Endodermal cell (in vitro differentiated cells): ENCODE results near the gene PRMT7. TPM values are rescaled to one million over a fixed set of nuclear protein-coding genes. Genes with fewer than 3 reads are reported as not detected.

Source experiments
- DNase-seq: peaks from one replicate; pipeline ENCODE4 v3.0.0-alpha.2; 2017
- H3K27ac ChIP-seq: 2 replicates; pipeline ENCODE4 v1.5.1; 2013; ENCODE audit warnings: mild to moderate bottlenecking, low read depth, low read length, moderate library complexity
- H3K27me3 ChIP-seq: 2 replicates; pipeline ENCODE4 v1.6.1; 2013; ENCODE audit warnings: mild to moderate bottlenecking, low read length, moderate library complexity; ENCODE audit not compliant: insufficient read depth, control insufficient read depth, poor library complexity, severe bottlenecking
- H3K36me3 ChIP-seq: 2 replicates; pipeline ENCODE4 v1.7.0; 2013; ENCODE audit warnings: mild to moderate bottlenecking, low read length, moderate library complexity; ENCODE audit not compliant: control insufficient read depth, insufficient read depth
- H3K4me1 ChIP-seq: one replicate; pipeline ENCODE4 v1.7.0; 2013; ENCODE audit warnings: low read length; ENCODE audit not compliant: control insufficient read depth, insufficient read depth
- H3K4me3 ChIP-seq: 2 replicates; pipeline ENCODE4 v1.5.1; 2013; ENCODE audit warnings: mild to moderate bottlenecking, low read length, moderate library complexity
- H3K9ac ChIP-seq: 2 replicates; pipeline ENCODE4 v1.6.1; 2013; ENCODE audit warnings: mild to moderate bottlenecking, low read length, moderate library complexity; ENCODE audit not compliant: poor library complexity, severe bottlenecking; ENCODE audit errors: extremely low read depth
- H3K9me3 ChIP-seq: 2 replicates; pipeline ENCODE4 v1.6.1; 2013; ENCODE audit warnings: mild to moderate bottlenecking, low read length, moderate library complexity; ENCODE audit not compliant: control insufficient read depth
- H3K27ac Mint-ChIP-seq: 2 replicates; pipeline ENCODE4 v1.8.0; 2020; ENCODE audit warnings: mixed read lengths
- H3K27me3 Mint-ChIP-seq: 2 replicates; pipeline ENCODE4 v1.8.0; 2021; ENCODE audit warnings: mild to moderate bottlenecking, mixed read lengths; ENCODE audit not compliant: insufficient read depth
- H3K36me3 Mint-ChIP-seq: 2 replicates; pipeline ENCODE4 v1.8.0; 2020; ENCODE audit warnings: low read depth, mixed read lengths
- H3K4me1 Mint-ChIP-seq: 2 replicates; pipeline ENCODE4 v1.8.0; 2020; ENCODE audit warnings: mixed read lengths
- H3K4me3 Mint-ChIP-seq: 2 replicates; pipeline ENCODE4 v1.8.0; 2020; ENCODE audit warnings: mild to moderate bottlenecking, moderate library complexity, mixed read lengths
- H3K9me3 Mint-ChIP-seq: 2 replicates; pipeline ENCODE4 v1.8.0; 2020; ENCODE audit warnings: mild to moderate bottlenecking, mixed read lengths
- WGBS, 2 experiments: methylation state at CpG; one replicate each; pipeline versions ENCODE4 v1.1.5 to v1.1.7; 2013; ENCODE audit warnings: missing lambda C conversion rate in 2 of 2, mixed read lengths in 1 of 2; ENCODE audit not compliant: insufficient coverage in 1 of 2, insufficient read length in 1 of 2; 5-methylcytosine and 5-hydroxymethylcytosine counted together
- total RNA-seq, 2 donors: library from RNA; stranded (reverse); fragmentation: NEBNext Ultra II Directional in 1 of 2; extraction: Animal tissue kit (Norgen Biotek cat#: 25700) in 1 of 2; gene quantifications; 2 replicates in 1 of 2; 3 replicates in 1 of 2; pipeline ENCODE4 v1.2.1, GENCODE V29; 2021
- TF ChIP-seq, protein P1 (sequence below): fragments of 200-600 bp; sonication (generic); conservative IDR thresholded peaks from 2 replicates; pipeline ENCODE4 v1.5.0; 2021; ENCODE audit warnings: antibody characterized with exemption, mild to moderate bottlenecking

The PRMT7 gene
- total RNA-seq, 2 donors from 2014 or later = 63.9 to 68.5 TPM

DNA sequence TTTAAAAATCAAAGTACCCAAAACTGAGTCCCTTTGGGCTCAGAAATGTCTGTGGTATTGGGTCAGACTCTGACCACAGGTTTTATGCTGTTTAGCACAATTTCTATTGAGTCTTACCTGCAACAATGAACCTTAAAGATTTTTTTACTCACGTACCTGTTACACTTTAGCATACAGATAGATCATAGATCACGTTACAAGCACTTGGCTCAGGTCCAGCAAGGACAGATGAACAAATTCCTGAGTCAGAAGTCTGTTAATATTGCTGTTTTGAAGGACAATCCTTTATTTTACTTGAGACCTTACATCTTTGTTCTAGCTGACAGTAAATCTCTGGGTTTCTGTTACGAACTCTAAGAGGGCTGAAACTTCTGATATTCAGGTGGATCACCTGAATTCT, 12.9 kb upstream of the PRMT7 start:
- Mint-ChIP-seq H3K4me1 (peaks cover 47% of the 10 kb centered on the region), H3K9me3 (no peaks in the 10 kb centered on the region), H3K27ac (no peak overlapping the region), H3K36me3 (peaks cover 58% of the 10 kb centered on the region), H3K4me3 (no peak overlapping the region), H3K27me3 (no peaks in the 10 kb centered on the region)
- H3K36me3 ChIP-seq = peaks cover 88% of the 10 kb centered on the region
- H3K4me1 ChIP-seq = peaks cover 26% of the 10 kb centered on the region
- DNase-seq = no peak
- no peak overlapping the region for H3K4me3 ChIP-seq
- 95 to 100% methylated on average over 3 of the region's 3 CpGs for WGBS, 2 experiments
- no peak overlapping the region for H3K9ac ChIP-seq
- H3K27me3 ChIP-seq = no peaks in the 10 kb centered on the region
- no peak overlapping the region for H3K27ac ChIP-seq
- no peaks in the 10 kb centered on the region for H3K9me3 ChIP-seq
- TF ChIP-seq, protein P1, sequence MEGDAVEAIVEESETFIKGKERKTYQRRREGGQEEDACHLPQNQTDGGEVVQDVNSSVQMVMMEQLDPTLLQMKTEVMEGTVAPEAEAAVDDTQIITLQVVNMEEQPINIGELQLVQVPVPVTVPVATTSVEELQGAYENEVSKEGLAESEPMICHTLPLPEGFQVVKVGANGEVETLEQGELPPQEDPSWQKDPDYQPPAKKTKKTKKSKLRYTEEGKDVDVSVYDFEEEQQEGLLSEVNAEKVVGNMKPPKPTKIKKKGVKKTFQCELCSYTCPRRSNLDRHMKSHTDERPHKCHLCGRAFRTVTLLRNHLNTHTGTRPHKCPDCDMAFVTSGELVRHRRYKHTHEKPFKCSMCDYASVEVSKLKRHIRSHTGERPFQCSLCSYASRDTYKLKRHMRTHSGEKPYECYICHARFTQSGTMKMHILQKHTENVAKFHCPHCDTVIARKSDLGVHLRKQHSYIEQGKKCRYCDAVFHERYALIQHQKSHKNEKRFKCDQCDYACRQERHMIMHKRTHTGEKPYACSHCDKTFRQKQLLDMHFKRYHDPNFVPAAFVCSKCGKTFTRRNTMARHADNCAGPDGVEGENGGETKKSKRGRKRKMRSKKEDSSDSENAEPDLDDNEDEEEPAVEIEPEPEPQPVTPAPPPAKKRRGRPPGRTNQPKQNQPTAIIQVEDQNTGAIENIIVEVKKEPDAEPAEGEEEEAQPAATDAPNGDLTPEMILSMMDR = no peak

DNA sequence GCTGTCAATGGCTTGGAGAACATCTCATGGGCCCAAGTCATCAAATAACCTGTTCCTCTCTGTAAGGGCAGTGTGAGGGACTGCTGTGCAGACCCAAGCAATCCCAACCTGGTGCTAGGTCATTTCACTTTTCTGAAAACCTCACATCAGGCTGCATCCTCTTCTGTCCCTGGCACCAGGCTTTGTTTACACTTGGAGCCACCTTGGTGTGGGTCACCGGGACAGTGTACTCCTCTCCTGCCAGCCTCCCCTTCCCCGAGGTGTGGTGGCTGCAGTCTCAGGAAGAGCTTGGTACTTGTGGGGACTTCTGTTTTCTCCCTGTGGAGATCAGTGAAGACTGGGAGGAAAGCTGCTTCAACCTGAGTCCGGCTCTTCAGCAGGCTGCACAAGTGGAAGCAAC, 12.5 kb upstream of the PRMT7 start:
- no peaks in the 10 kb centered on the region for H3K9me3 ChIP-seq
- WGBS, 2 experiments = 92 to 100% methylated on average over 1 to 3 of the region's 3 CpGs
- no peak overlapping the region for H3K9ac ChIP-seq
- DNase-seq = no peak
- peaks cover 87% of the 10 kb centered on the region for H3K36me3 ChIP-seq
- TF ChIP-seq, protein P1 = no peak
- no peak overlapping the region for H3K27ac ChIP-seq
- peaks cover 59% of the 10 kb centered on the region for H3K36me3 Mint-ChIP-seq
- peak overlapping the region; percentile 22 for H3K4me3 ChIP-seq
- peaks cover 26% of the 10 kb centered on the region for H3K4me1 ChIP-seq
- no peaks in the 10 kb centered on the region for H3K27me3 ChIP-seq
- peak overlapping the region; percentile 63 for H3K27ac Mint-ChIP-seq
- H3K9me3 Mint-ChIP-seq = no peaks in the 10 kb centered on the region
- no peaks in the 10 kb centered on the region for H3K27me3 Mint-ChIP-seq
- H3K4me3 Mint-ChIP-seq = no peak overlapping the region
- peaks cover 47% of the 10 kb centered on the region for H3K4me1 Mint-ChIP-seq

DNA sequence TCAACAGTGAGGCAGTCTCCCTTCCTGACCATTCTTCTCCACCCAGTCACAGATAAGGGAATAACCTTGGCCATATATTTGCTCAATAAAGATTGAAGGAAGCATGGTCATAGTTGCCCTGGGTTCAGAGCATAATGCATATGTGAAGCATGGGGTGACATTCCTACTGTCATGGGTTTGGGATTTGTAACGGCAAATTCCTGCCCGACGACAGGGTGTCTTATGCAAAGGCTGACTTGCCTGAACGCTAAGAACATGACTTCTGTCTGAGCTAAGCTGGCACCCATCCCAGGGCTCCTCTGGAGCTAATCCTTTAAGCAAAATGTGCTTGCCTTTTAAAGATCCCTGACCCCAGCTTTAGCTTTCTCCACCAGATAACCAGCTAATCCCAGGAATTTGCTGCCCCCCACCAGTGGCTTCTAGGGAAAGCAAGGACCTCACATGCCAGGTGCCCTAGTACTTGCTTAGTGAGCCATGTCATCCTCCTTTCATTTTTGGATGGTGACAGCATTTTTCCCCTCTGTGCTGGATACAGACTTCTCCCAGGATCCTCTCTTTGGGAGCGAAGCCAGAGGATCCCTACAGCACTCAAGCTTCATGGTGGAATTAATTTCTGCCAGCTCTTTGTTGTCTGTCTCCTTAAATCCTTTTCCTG, 11.8 kb upstream of the PRMT7 start:
- peak overlapping the region; percentile 32 for H3K4me3 ChIP-seq
- Mint-ChIP-seq H3K4me1 (peaks cover 47% of the 10 kb centered on the region), H3K27me3 (no peaks in the 10 kb centered on the region), H3K36me3 (peaks cover 66% of the 10 kb centered on the region), H3K9me3 (no peaks in the 10 kb centered on the region), H3K27ac (peak overlapping the region; percentile 63), H3K4me3 (no peak overlapping the region)
- no peak for DNase-seq
- TF ChIP-seq, protein P1 = no peak
- H3K9ac ChIP-seq = no peak overlapping the region
- no peak overlapping the region for H3K27ac ChIP-seq
- no peaks in the 10 kb centered on the region for H3K27me3 ChIP-seq
- H3K4me1 ChIP-seq = peaks cover 26% of the 10 kb centered on the region
- no peaks in the 10 kb centered on the region for H3K9me3 ChIP-seq
- H3K36me3 ChIP-seq = peaks cover 90% of the 10 kb centered on the region
- 82% methylated on average over 5 of the region's 5 CpGs for WGBS, 2 experiments
